ENCODE measurements around the gene ADD3.

DNA sequence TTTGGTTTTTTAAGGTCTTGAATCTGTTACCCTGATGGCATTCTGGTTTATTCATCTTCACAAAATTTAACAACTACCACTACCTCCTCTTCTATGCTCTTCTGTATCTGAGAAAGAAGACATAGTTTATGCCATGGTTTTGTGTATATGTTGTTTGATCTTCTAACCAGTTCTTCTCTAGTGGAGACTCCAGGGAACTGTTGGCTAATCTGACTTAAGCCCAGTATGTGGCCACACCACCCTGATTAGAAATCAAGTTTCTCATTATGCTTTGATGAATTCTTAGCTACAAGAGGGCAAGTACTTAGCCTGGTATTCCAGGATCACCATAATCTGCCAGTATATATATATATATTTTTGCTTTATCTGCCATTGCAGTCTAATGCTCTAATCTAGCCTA is 100.1 kb downstream of the ADD3 start:
- TF ChIP-seq, protein P1, sequence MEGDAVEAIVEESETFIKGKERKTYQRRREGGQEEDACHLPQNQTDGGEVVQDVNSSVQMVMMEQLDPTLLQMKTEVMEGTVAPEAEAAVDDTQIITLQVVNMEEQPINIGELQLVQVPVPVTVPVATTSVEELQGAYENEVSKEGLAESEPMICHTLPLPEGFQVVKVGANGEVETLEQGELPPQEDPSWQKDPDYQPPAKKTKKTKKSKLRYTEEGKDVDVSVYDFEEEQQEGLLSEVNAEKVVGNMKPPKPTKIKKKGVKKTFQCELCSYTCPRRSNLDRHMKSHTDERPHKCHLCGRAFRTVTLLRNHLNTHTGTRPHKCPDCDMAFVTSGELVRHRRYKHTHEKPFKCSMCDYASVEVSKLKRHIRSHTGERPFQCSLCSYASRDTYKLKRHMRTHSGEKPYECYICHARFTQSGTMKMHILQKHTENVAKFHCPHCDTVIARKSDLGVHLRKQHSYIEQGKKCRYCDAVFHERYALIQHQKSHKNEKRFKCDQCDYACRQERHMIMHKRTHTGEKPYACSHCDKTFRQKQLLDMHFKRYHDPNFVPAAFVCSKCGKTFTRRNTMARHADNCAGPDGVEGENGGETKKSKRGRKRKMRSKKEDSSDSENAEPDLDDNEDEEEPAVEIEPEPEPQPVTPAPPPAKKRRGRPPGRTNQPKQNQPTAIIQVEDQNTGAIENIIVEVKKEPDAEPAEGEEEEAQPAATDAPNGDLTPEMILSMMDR (IDR thresholded peaks at IDR 0.05) = no peak
- TF ChIP-seq POLR2A (IDR thresholded peaks at IDR 0.05) = no peak

Measured in heart left ventricle (tissue), 13 donors.